Measurements from ENCODE around the gene KLK5. TPM values are rescaled to one million over a fixed set of nuclear protein-coding genes. Genes with fewer than 3 reads are reported as not detected.

KLK5 gene
- polyA plus RNA-seq, 3 donors: not detected

DNA sequence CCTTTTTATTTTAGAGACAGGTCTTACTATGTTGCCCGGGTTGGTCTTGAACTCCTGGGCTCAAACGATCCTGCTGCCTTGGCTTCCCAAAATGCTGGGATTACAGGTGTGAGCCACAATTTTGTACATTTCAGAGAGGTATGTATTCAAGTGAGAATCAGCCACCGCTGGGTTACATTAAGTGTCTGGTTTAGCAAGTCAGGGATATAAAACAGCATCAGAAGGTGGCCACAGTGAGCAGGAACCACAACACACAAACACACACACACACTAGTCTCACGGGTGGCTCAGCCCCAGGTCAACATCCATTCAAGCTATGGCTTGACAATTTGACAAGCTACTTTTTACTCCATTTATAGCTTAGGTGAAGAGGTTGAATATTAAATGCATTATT lies 20.2 kb downstream of the KLK5 start:
- no peak overlapping the region for H3K4me2 ChIP-seq (replicated peaks; ENCODE audit: extremely low read depth, low read length, poor library complexity, severe bottlenecking)
- Mint-ChIP-seq H3K27ac (no peak overlapping the region), H3K9me3 (peaks cover 0 to 2% (median 0%) of the 10 kb centered on the region in 7 donors), H3K4me3 (no peak overlapping the region), H3K36me3 (no peaks in the 10 kb centered on the region), H3K4me1 (peaks cover 2% of the 10 kb centered on the region), H3K27me3 (ENCODE audit: low read depth in 3 of 3) (peaks cover 15 to 29% (median 28%) of the 10 kb centered on the region in 3 donors)
- no peaks in the 10 kb centered on the region for H4K20me1 ChIP-seq (ENCODE audit: insufficient read depth, low read length)
- WGBS (ENCODE audit: insufficient coverage): no CpG with 5 or more reads among the region's 4 CpGs
- H2AFZ ChIP-seq (ENCODE audit: insufficient read depth, low read depth, low read length, poor library complexity, severe bottlenecking): no peak overlapping the region
- DNase-seq: no peak
- H3K79me2 ChIP-seq (ENCODE audit: insufficient read depth, low read length): no peaks in the 10 kb centered on the region
- intact Hi-C loops (cut with micrococcal nuclease): no loop called here
- no peak overlapping the region for H3K9ac ChIP-seq (ENCODE audit: insufficient read depth, low read length, poor library complexity, severe bottlenecking)
- no peak overlapping the region for H3K4me3 ChIP-seq (replicated peaks in 1 of 3; ENCODE audit: low read depth in 2 of 3, low read length in 3 of 3)
- TF ChIP-seq, protein P1, sequence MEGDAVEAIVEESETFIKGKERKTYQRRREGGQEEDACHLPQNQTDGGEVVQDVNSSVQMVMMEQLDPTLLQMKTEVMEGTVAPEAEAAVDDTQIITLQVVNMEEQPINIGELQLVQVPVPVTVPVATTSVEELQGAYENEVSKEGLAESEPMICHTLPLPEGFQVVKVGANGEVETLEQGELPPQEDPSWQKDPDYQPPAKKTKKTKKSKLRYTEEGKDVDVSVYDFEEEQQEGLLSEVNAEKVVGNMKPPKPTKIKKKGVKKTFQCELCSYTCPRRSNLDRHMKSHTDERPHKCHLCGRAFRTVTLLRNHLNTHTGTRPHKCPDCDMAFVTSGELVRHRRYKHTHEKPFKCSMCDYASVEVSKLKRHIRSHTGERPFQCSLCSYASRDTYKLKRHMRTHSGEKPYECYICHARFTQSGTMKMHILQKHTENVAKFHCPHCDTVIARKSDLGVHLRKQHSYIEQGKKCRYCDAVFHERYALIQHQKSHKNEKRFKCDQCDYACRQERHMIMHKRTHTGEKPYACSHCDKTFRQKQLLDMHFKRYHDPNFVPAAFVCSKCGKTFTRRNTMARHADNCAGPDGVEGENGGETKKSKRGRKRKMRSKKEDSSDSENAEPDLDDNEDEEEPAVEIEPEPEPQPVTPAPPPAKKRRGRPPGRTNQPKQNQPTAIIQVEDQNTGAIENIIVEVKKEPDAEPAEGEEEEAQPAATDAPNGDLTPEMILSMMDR (IDR thresholded peaks at IDR 0.05): no peak
- no peaks in the 10 kb centered on the region for H3K9me3 ChIP-seq (replicated peaks in 1 of 2; ENCODE audit: control insufficient read depth in 1 of 2, insufficient read depth in 1 of 2, low read length in 2 of 2)
- H3K36me3 ChIP-seq (replicated peaks in 1 of 2; ENCODE audit: control insufficient read depth in 1 of 2, insufficient read depth in 2 of 2, low read length in 2 of 2): no peaks in the 10 kb centered on the region
- H3K4me1 ChIP-seq (ENCODE audit: control insufficient read depth in 1 of 2, insufficient read depth in 2 of 2, low read length in 2 of 2): no peaks in the 10 kb centered on the region
- peaks cover 0 to 4% of the 10 kb centered on the region in 2 donors for H3K27me3 ChIP-seq (ENCODE audit: control insufficient read depth in 2 of 2, insufficient read depth in 2 of 2, low read length in 2 of 2)
- no peak overlapping the region for H3K27ac ChIP-seq (ENCODE audit: low read depth in 1 of 2, low read length in 2 of 2)

DNA sequence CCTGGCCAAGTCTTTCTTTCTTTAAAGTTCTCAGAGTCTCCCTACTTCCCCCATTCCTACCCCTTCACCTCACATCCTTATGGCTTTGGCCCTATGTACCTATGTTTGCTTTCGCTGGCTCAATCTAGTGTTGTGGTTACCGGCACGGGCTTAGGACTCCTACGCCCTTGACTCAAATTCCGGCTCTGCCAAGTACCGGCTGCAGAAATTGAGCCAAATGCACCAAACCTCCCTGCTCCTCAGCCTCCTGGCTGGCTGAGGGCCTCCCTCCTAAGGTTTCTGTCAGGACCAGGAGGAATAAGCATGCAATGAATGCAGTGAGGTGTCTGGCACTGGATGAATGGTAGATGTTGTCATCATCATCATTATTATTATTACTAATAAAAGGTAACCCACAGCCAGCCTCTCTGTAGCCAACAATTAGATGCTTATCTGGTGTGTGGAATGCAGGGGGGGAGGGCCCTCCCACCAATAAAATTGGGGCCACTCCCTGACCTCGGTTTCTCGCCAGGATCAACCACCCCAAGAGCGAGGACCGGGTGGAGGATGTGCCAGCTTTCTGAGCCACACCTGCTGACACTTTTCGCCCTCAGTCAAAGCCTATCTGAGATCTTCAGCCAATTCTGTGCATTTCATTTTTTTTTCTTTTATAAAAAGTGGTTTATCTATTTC lies 20.7 kb downstream of the KLK5 start:
- no peak overlapping the region for H3K27ac ChIP-seq (ENCODE audit: low read depth in 1 of 2, low read length in 2 of 2)
- no peak overlapping the region for H3K9ac ChIP-seq (ENCODE audit: insufficient read depth, low read length, poor library complexity, severe bottlenecking)
- DNase-seq: no peak
- 84% methylated on average over 10 of the region's 11 CpGs for WGBS (ENCODE audit: insufficient coverage)
- H3K27me3 ChIP-seq (ENCODE audit: control insufficient read depth in 2 of 2, insufficient read depth in 2 of 2, low read length in 2 of 2): peaks cover 0 to 4% of the 10 kb centered on the region in 2 donors
- H3K27me3 Mint-ChIP-seq (ENCODE audit: low read depth in 3 of 3): peaks cover 14 to 29% (median 28%) of the 10 kb centered on the region in 3 donors
- no peak overlapping the region for H3K4me3 Mint-ChIP-seq
- H3K9me3 Mint-ChIP-seq: peaks cover 0 to 2% (median 0%) of the 10 kb centered on the region in 7 donors
- TF ChIP-seq, protein P1 (IDR thresholded peaks at IDR 0.05): no peak
- H2AFZ ChIP-seq (ENCODE audit: insufficient read depth, low read depth, low read length, poor library complexity, severe bottlenecking): no peak overlapping the region
- no peaks in the 10 kb centered on the region for H3K36me3 Mint-ChIP-seq
- H3K4me1 ChIP-seq (ENCODE audit: control insufficient read depth in 1 of 2, insufficient read depth in 2 of 2, low read length in 2 of 2): no peaks in the 10 kb centered on the region
- no peak overlapping the region for H3K4me2 ChIP-seq (replicated peaks; ENCODE audit: extremely low read depth, low read length, poor library complexity, severe bottlenecking)
- no peaks in the 10 kb centered on the region for H3K36me3 ChIP-seq (replicated peaks in 1 of 2; ENCODE audit: control insufficient read depth in 1 of 2, insufficient read depth in 2 of 2, low read length in 2 of 2)
- H3K9me3 ChIP-seq (replicated peaks in 1 of 2; ENCODE audit: control insufficient read depth in 1 of 2, insufficient read depth in 1 of 2, low read length in 2 of 2): no peaks in the 10 kb centered on the region
- no peaks in the 10 kb centered on the region for H4K20me1 ChIP-seq (ENCODE audit: insufficient read depth, low read length)
- no peaks in the 10 kb centered on the region for H3K79me2 ChIP-seq (ENCODE audit: insufficient read depth, low read length)
- peaks cover 2% of the 10 kb centered on the region for H3K4me1 Mint-ChIP-seq
- no peak overlapping the region for H3K4me3 ChIP-seq (replicated peaks in 1 of 3; ENCODE audit: low read depth in 2 of 3, low read length in 3 of 3)
- intact Hi-C loops (cut with micrococcal nuclease): no loop called here
- H3K27ac Mint-ChIP-seq: no peak overlapping the region

Measured in CD14-positive monocyte (primary cell).